Prostate gland (tissue), 2 donors: ENCODE measurements around the gene PCK1. TPM values are rescaled to one million over a fixed set of nuclear protein-coding genes. Genes with fewer than 3 reads are reported as not detected.

ENCODE experiments used
- DNase-seq: peaks from one replicate; pipeline ENCODE4 v3.0.0-alpha.2; 2019; ENCODE audit warnings: low spot score
- H3K27ac ChIP-seq, 2 donors: fragments of 200-600 bp; sonication (generic); 2 replicates each; pipeline ENCODE4 v1.5.1; 2017 to 2019
- H3K27me3 ChIP-seq: fragments of 200-600 bp; sonication (generic); replicated peaks from 2 replicates; pipeline ENCODE4 v1.5.1; 2019; ENCODE audit not compliant: insufficient read depth
- H3K36me3 ChIP-seq, 2 donors: fragments of 200-600 bp; sonication (generic); 1 replicate in 1 of 2; 2 replicates in 1 of 2; pipeline versions ENCODE4 v1.5.1 to v1.8.1; 2017 to 2019
- H3K4me1 ChIP-seq: fragments of 200-600 bp; sonication (generic); replicated peaks from 2 replicates; pipeline ENCODE4 v1.5.1; 2019
- H3K4me3 ChIP-seq, 2 donors: fragments of 200-600 bp; sonication (generic); 2 replicates each; pipeline ENCODE4 v1.5.1; 2017 to 2019
- H3K9me3 ChIP-seq: fragments of 200-600 bp; sonication (generic); 2 replicates; pipeline ENCODE4 v1.5.1; 2017
- POLR2A ChIP-seq: fragments of 450-650 bp; IDR thresholded peaks from one replicate; pipeline ENCODE4 v1.6.1; 2016; ENCODE audit warnings: antibody characterized with exemption, mild to moderate bottlenecking
- POLR2AphosphoS5 ChIP-seq: sonication (generic); formaldehyde crosslinking; IDR thresholded peaks from one replicate; pipeline ENCODE4 v1.6.1; 2017; ENCODE audit warnings: antibody characterized with exemption
- WGBS: methylation state at CpG from one replicate; pipeline ENCODE4 v1.1.5; 2018; 5-methylcytosine and 5-hydroxymethylcytosine counted together
- intact Hi-C: fragments of 100-400 bp; cut with DNase I; formaldehyde crosslinking; loops from one replicate; pipeline ENCODE4 v1.14.2; 2022
- total RNA-seq, 2 donors: library from RNA; depleted of rRNA; stranded (reverse); fragments of >200 nt; gene quantifications; one replicate each; pipeline ENCODE4 v1.1.0, GENCODE V29; 2016
- TF ChIP-seq, protein P1 (sequence below), 4 experiments: fragments of 200-600 bp in 2 of 4; fragments of 450-650 bp in 2 of 4; sonication (generic) in 2 of 4; IDR thresholded peaks; 1 replicate in 3 of 4; 2 replicates in 1 of 4; pipeline ENCODE4 v1.5.1; 2016 to 2019; ENCODE audit warnings: antibody characterized with exemption in 4 of 4, mild to moderate bottlenecking in 2 of 4, moderate library complexity in 2 of 4

Gene PCK1
- total RNA-seq, 2 donors from 2014 or later = 0.68 TPM; not detected in 1

DNA sequence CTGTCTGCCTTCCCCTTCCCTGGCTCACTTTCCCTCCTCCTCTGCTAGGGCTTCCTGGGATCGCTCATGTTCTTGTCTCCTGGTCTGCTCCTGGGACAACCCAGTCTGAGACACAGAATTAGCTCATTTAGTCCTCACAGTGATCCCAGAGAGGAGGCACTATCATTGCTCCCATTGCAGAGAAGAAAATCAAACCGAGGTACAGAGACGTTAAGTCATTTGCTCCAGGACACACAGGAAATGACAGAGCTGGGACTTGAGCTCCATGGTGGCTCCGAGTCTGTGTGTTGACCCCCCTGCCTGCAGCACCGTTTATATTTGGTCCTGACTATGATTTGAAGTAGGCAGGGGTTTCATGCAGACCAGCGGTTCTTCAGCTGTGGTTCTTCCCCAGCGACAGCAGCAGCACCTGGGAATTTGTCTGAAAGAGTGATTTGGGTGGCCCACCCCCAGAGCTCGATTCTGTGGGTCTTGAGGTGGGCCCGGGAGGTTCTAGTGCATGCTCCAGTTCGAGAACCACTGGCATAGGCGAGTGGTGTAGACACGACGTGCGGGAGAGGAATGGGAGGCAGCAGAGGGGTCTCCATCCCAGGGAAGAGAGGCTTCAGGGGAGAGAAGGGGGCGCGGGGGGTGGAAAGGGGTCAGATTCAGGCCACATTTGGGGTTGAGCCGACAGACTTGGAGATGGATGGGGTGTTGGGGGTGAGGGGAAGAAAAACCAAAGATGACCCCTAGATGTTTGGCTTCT, 24.7 kb downstream of the PCK1 start:
- H3K27ac ChIP-seq = no peak overlapping the region
- WGBS = 80% methylated on average over 17 of the region's 17 CpGs
- H3K4me3 ChIP-seq = no peak overlapping the region
- H3K27me3 ChIP-seq = peaks cover 2% of the 10 kb centered on the region
- TF ChIP-seq POLR2AphosphoS5 (no peak), POLR2A (no peak)
- TF ChIP-seq, protein P1, sequence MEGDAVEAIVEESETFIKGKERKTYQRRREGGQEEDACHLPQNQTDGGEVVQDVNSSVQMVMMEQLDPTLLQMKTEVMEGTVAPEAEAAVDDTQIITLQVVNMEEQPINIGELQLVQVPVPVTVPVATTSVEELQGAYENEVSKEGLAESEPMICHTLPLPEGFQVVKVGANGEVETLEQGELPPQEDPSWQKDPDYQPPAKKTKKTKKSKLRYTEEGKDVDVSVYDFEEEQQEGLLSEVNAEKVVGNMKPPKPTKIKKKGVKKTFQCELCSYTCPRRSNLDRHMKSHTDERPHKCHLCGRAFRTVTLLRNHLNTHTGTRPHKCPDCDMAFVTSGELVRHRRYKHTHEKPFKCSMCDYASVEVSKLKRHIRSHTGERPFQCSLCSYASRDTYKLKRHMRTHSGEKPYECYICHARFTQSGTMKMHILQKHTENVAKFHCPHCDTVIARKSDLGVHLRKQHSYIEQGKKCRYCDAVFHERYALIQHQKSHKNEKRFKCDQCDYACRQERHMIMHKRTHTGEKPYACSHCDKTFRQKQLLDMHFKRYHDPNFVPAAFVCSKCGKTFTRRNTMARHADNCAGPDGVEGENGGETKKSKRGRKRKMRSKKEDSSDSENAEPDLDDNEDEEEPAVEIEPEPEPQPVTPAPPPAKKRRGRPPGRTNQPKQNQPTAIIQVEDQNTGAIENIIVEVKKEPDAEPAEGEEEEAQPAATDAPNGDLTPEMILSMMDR (IDR thresholded peaks at IDR 0.05) = no peak
- H3K4me1 ChIP-seq = no peaks in the 10 kb centered on the region
- no peaks in the 10 kb centered on the region for H3K36me3 ChIP-seq
- DNase-seq = no peak
- H3K9me3 ChIP-seq = no peaks in the 10 kb centered on the region
- intact Hi-C loops = no loop called here

DNA sequence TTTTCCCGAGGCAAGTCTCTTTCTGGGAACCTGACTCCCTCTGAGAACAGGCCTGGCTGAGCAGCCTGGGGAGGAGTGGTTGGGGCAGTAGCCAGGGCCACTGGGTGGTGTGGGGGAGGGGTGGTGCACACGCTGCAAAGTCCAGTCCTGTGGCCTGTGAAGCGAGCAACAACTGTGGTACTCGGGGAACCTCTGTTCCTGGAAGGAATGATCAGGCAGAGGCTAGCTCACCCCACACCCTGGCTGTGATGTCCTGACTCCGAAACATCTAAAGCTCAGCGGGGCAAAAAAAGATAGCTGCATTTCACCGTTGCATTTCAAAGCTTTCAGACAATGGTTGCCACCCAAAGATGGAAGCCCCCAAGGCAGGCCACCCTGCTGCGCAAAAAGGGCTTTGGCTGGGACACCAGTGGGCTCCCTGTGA, 25.5 kb downstream of the PCK1 start:
- TF ChIP-seq POLR2AphosphoS5 (no peak), POLR2A (no peak)
- TF ChIP-seq, protein P1 (IDR thresholded peaks at IDR 0.05) = no peak
- intact Hi-C loops = no loop called here
- Histone ChIP-seq H3K9me3 (no peaks in the 10 kb centered on the region), H3K36me3 (no peaks in the 10 kb centered on the region), H3K4me1 (no peaks in the 10 kb centered on the region), H3K27ac (no peak overlapping the region), H3K4me3 (no peak overlapping the region), H3K27me3 (peaks cover 2% of the 10 kb centered on the region)
- 47% methylated on average over 8 of the region's 8 CpGs for whole genome bisulfite sequencing
- no peak for DNase-seq

DNA sequence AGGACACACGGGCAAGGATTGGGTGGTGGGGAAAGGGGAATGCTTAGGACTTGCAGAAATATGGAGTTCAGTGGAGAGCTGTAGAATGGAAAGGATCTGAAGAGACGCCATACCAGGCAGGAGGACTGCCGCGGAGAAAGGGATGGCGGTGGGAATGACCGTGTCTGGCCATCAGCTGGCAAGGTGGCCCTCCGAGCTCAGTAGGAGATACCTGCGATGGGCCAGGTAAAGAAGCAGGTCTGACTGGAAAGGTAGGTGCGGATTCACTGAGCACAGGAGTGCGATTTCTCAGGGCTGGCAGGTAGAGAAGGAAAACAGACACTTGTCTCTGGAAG, 26.0 kb downstream of the PCK1 start:
- H3K27me3 ChIP-seq = peaks cover 2% of the 10 kb centered on the region
- no peak for DNase-seq
- 75% methylated on average over 10 of the region's 10 CpGs for WGBS

DNA sequence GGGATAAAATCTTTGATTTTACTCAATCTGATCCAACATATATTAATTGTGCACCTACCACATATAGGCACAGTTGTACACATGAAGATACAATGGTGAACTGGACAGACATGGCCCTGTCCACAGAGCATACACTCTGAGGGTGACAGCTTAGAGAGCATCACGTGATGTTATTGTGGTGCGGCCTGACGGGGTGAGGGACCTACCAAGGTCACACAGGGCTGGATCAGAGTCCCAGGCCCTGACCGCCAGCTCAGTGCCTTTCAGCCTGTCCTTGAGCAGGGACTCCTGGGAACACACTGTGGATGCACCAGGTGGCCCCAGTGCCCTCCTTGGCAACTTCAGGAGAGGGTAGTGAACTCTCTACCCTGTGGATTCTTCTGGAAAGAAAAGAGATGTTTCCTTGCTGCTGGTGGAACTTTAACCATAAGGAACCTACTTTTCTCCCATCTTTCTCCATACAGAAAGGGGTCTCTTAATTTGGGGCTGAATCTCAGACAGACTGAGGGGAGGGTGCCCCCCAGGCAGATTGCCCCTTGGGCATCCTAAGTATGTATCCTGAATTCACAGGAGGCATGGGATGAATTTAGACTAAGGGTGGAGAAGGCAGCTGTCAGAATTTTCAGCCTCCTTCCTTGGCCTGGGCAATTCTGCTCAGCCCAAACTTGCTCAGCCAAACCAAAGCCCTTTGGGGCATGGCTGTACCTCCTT, 26.5 kb downstream of the PCK1 start:
- Histone ChIP-seq H3K36me3 (no peaks in the 10 kb centered on the region), H3K27me3 (peaks cover 1% of the 10 kb centered on the region), H3K4me1 (no peaks in the 10 kb centered on the region), H3K4me3 (no peak overlapping the region), H3K9me3 (no peaks in the 10 kb centered on the region), H3K27ac (no peak overlapping the region)
- TF ChIP-seq POLR2A (no peak), POLR2AphosphoS5 (no peak)
- TF ChIP-seq, protein P1 (IDR thresholded peaks at IDR 0.05) = no peak
- intact Hi-C loops = no loop called here
- no peak for DNase-seq
- WGBS = 84% methylated on average over 4 of the region's 4 CpGs

More for the DNA sequence above, 26.0 kb downstream of the PCK1 start:
- intact Hi-C loops = no loop called here
- Histone ChIP-seq H3K4me3 (no peak overlapping the region), H3K4me1 (no peaks in the 10 kb centered on the region), H3K36me3 (no peaks in the 10 kb centered on the region), H3K9me3 (no peaks in the 10 kb centered on the region), H3K27ac (no peak overlapping the region)
- TF ChIP-seq POLR2A = no peak
- TF ChIP-seq, protein P1 (IDR thresholded peaks at IDR 0.05) = no peak
- TF ChIP-seq POLR2AphosphoS5 = no peak

DNA sequence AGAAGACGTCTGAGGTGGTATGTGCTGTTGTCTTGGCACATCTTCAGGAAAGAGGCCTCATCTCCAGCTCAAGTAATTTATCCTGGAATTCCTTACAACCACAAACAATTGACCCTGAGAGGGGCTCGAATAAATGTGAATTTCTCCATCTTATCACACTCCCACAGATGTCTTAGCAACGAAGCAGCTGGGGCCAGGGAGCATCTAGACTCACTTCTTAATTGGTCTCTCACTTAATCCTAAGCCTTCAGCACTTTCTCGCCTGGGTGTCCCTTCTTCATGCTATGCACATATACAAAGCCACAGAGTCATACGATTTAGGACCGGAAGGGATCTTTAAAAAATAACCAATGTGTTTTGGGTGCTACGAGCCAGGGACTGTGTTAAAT, 27.1 kb downstream of the PCK1 start:
- Histone ChIP-seq H3K9me3 (no peaks in the 10 kb centered on the region), H3K4me1 (no peaks in the 10 kb centered on the region), H3K4me3 (no peak overlapping the region), H3K27ac (no peak overlapping the region), H3K36me3 (no peaks in the 10 kb centered on the region), H3K27me3 (no peaks in the 10 kb centered on the region)
- WGBS = 86% methylated on average over 7 of the region's 7 CpGs
- intact Hi-C loops = no loop called here
- DNase-seq = no peak
- TF ChIP-seq POLR2AphosphoS5 = no peak
- no peak for TF ChIP-seq POLR2A
- TF ChIP-seq, protein P1 (IDR thresholded peaks at IDR 0.05) = no peak
